GM12801 (cell line): ENCODE measurements around the gene SRRM2.

ENCODE experiments used
- TF ChIP-seq, protein P1 (sequence below): IDR thresholded peaks from one replicate; pipeline ENCODE4 v1.5.1; 2011; ENCODE audit warnings: control low read depth; ENCODE audit not compliant: insufficient read length; ENCODE audit errors: extremely low read depth

SRRM2 gene

DNA sequence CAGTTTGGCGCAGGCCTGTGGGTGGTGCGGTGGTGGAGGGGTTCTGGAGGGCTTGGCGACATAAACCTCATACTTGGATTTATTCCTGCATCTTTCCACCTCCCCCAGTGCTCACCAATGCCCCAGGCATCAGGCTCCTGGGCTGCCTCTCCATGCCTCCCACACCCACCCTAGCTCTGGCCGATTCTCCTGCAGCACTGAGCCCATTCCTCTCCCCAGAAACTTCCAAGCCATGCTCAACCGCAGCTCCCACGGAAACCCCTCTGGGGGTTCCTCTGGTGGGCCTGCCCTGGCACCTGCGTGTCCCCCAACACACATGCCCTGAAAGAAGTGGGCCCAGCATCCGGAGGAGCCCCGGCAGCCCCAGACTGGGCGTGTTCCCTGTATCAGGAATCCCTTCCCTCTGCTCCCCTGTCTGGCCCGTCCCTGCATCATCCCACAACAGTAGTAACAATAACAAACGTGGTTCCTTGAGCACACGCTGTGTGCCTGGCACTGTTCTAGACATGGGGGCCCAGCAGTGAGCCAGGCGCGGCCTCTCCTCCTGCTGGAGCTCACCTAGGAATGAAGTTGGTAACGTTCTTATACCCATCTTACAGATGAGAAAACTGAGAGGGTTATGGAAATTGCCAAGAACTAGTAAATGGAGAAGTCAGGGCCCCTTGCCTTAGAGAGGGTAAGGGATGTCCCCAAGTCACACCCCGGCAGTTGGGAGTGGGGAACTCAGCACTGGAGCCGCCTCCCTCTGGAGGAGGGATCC, 66.9 kb downstream of the SRRM2 start:
- TF ChIP-seq, protein P1, sequence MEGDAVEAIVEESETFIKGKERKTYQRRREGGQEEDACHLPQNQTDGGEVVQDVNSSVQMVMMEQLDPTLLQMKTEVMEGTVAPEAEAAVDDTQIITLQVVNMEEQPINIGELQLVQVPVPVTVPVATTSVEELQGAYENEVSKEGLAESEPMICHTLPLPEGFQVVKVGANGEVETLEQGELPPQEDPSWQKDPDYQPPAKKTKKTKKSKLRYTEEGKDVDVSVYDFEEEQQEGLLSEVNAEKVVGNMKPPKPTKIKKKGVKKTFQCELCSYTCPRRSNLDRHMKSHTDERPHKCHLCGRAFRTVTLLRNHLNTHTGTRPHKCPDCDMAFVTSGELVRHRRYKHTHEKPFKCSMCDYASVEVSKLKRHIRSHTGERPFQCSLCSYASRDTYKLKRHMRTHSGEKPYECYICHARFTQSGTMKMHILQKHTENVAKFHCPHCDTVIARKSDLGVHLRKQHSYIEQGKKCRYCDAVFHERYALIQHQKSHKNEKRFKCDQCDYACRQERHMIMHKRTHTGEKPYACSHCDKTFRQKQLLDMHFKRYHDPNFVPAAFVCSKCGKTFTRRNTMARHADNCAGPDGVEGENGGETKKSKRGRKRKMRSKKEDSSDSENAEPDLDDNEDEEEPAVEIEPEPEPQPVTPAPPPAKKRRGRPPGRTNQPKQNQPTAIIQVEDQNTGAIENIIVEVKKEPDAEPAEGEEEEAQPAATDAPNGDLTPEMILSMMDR = no peak

DNA sequence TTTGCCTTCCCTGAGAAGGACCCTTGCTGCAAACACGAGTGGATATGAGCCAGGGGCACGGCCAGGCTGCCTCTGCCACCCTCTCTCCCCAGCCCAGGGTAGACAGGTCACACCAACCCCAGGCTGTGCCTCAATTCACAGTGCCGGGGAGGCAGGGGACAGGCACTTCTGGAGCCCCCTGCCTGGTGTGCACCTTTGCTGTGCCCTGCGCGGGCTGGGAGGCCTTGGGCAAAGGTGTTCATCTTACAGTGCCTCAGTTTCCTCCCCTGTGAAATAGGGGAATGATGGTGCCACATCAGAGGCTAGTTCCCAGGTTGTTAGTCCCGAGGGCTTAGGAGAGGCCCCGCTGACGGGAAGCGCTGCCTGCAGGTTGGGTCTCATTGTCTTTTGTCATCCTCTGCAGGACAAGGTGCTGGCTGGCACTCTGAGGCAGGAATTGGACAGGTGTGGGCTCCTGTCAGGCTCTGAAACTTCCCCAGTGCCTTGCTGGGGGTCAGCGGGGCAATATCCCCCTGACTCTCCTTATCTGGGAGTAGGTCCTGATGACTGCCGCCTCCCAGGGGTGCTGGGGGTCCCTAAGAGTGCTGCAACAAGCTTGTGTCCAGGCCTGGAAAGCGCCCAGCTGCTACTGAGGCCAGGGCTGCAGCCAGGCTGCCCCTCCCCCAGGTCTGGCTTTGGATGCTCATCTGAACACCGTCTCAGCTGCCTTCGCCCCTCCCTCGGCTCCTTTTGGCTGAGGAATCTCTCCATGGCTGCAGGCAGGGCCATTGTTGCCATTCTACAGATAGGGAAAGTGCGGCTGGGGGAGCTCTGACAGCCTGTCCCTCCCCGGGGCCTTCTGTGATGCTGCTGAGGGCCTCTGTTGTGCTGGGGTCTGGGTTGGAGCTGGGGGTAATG, 67.7 kb downstream of the SRRM2 start:
- TF ChIP-seq, protein P1 = no peak
